ENCODE measurements around the gene VPS26B. TPM values are rescaled to one million over a fixed set of nuclear protein-coding genes. Genes with fewer than 3 reads are reported as not detected.

VPS26B gene
- total RNA-seq, 1 experiment from 2014 or later: 28.6 TPM

DNA sequence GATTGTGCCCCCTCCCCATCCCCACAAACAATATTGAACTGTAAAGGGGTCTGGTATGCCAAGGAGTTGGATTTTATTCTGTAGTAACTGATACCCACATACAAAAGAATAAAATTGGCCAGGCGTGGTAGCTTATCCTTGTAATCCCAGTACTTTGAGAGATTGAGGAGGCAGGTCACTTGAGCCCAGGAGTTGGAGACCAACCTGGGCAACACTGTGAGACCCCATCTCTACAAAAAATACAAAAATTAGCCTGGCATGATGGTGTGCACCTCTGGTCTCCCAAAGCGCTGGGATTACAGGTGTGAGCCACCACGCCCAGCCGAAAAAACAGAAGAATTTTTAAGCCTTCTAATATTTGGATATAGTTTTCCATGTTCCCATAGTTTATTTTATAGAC is 47.5 kb downstream of the VPS26B start:
- H3K4me2 ChIP-seq: no peak overlapping the region
- peaks cover 14% of the 10 kb centered on the region for H3K4me1 ChIP-seq (replicated peaks; ENCODE audit: insufficient read depth)
- H3K9me3 ChIP-seq (ENCODE audit: insufficient read depth, low read depth): no peaks in the 10 kb centered on the region
- no peak overlapping the region for H3K27ac ChIP-seq
- ChIA-PET POLR2A (ENCODE audit: unreplicated experiment) (no interaction called here), CTCF (no interaction called here)
- H3F3A ChIP-seq (ENCODE audit: insufficient read depth, low read depth): peaks cover 16% of the 10 kb centered on the region
- no peak for DNase-seq
- H3K9me2 ChIP-seq (ENCODE audit: insufficient read depth): no peaks in the 10 kb centered on the region
- no peak overlapping the region for H2AFZ ChIP-seq
- no peaks in the 10 kb centered on the region for H4K20me1 ChIP-seq (ENCODE audit: insufficient read depth)
- BruUV-seq (replicated peaks): no TSS peak
- H3K79me2 ChIP-seq (ENCODE audit: low read depth): no peaks in the 10 kb centered on the region
- no peaks in the 10 kb centered on the region for H3K27me3 ChIP-seq (ENCODE audit: insufficient read depth, low read depth)
- H3K36me3 ChIP-seq (ENCODE audit: low read depth): no peaks in the 10 kb centered on the region
- TF ChIP-seq EZH2 (IDR thresholded peaks at IDR 0.05; ENCODE audit: low read depth): no peak
- TF ChIP-seq, protein P1, sequence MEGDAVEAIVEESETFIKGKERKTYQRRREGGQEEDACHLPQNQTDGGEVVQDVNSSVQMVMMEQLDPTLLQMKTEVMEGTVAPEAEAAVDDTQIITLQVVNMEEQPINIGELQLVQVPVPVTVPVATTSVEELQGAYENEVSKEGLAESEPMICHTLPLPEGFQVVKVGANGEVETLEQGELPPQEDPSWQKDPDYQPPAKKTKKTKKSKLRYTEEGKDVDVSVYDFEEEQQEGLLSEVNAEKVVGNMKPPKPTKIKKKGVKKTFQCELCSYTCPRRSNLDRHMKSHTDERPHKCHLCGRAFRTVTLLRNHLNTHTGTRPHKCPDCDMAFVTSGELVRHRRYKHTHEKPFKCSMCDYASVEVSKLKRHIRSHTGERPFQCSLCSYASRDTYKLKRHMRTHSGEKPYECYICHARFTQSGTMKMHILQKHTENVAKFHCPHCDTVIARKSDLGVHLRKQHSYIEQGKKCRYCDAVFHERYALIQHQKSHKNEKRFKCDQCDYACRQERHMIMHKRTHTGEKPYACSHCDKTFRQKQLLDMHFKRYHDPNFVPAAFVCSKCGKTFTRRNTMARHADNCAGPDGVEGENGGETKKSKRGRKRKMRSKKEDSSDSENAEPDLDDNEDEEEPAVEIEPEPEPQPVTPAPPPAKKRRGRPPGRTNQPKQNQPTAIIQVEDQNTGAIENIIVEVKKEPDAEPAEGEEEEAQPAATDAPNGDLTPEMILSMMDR (conservative IDR thresholded peaks at IDR 0.05): no peak
- H3K4me3 ChIP-seq: no peak overlapping the region
- intact Hi-C loops (cut with micrococcal nuclease; ENCODE audit: unreplicated experiment): no loop called here

- no peak overlapping the region for H3K27ac ChIP-seq
- peaks cover 9% of the 10 kb centered on the region; the same call in 1 of the 2 replicates for H3F3A ChIP-seq (ENCODE audit: insufficient read depth, low read depth)
- H3K79me2 ChIP-seq (ENCODE audit: low read depth): no peaks in the 10 kb centered on the region
- no peak overlapping the region for H3K4me2 ChIP-seq
- no peaks in the 10 kb centered on the region for H3K36me3 ChIP-seq (ENCODE audit: low read depth)
- ChIA-PET POLR2A (ENCODE audit: unreplicated experiment) (no interaction called here), CTCF (interaction anchor here (0.7 kb wide), 1 partner anchor 19 kb away, joined by 4 read pairs; the partner anchor contains the start of gene ACAD8)
- no peak overlapping the region for H2AFZ ChIP-seq
- peaks cover 8% of the 10 kb centered on the region for H3K4me1 ChIP-seq (replicated peaks; ENCODE audit: insufficient read depth)
- no peaks in the 10 kb centered on the region for H3K9me3 ChIP-seq (ENCODE audit: insufficient read depth, low read depth)
- H3K4me3 ChIP-seq: no peak overlapping the region
- no peaks in the 10 kb centered on the region for H3K27me3 ChIP-seq (ENCODE audit: insufficient read depth, low read depth)
- TF ChIP-seq EZH2 (IDR thresholded peaks at IDR 0.05; ENCODE audit: low read depth): no peak
- intact Hi-C loops (cut with micrococcal nuclease; ENCODE audit: unreplicated experiment): no loop called here
- BruUV-seq (replicated peaks): no TSS peak
- no peaks in the 10 kb centered on the region for H3K9me2 ChIP-seq (ENCODE audit: insufficient read depth)
- no peaks in the 10 kb centered on the region for H4K20me1 ChIP-seq (ENCODE audit: insufficient read depth)
- no peak for DNase-seq
Measured at GRCh38 chr11:134272381-134273316, 48.2 kb downstream of the VPS26B start.

DNA sequence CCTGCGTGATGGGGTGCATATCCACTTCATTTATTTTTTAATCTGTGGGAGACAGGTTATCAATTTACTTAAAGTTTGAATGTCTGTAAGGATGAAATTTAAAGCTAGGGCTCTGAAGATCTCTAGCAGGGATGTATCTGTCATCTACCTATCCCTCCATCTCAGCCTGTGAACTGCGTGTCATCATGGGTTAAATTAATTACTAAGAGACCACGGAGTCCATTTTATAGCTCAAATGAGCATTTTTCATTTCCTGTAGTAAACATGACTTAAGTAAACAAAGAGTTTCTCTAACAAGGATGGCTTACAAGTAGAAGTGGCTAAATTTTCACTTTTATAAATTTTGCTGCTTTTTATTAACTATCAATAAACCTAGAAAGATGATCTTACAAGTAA is 48.8 kb downstream of the VPS26B start:
- no peaks in the 10 kb centered on the region for H3K9me2 ChIP-seq (ENCODE audit: insufficient read depth)
- H3K27ac ChIP-seq: no peak overlapping the region
- no peak overlapping the region for H3K4me2 ChIP-seq
- no peak overlapping the region for H2AFZ ChIP-seq
- CTCF ChIA-PET: interaction anchor here (0.7 kb wide), 1 partner anchor 20 kb away, joined by 4 read pairs; the partner anchor contains the start of gene ACAD8
- H3K36me3 ChIP-seq (ENCODE audit: low read depth): no peaks in the 10 kb centered on the region
- peaks cover 2% of the 10 kb centered on the region; the same call in 1 of the 2 replicates for H3F3A ChIP-seq (ENCODE audit: insufficient read depth, low read depth)
- H4K20me1 ChIP-seq (ENCODE audit: insufficient read depth): no peaks in the 10 kb centered on the region
- H3K27me3 ChIP-seq (ENCODE audit: insufficient read depth, low read depth): no peaks in the 10 kb centered on the region
- DNase-seq: no peak
- POLR2A ChIA-PET (ENCODE audit: unreplicated experiment): interaction anchor here (0.6 kb wide), 1 partner anchor 49 kb away, joined by 10 read pairs; the partner anchor contains the start of gene VPS26B
- intact Hi-C loops (cut with micrococcal nuclease; ENCODE audit: unreplicated experiment): no loop called here
- BruUV-seq (replicated peaks): no TSS peak
- peaks cover 1% of the 10 kb centered on the region; the same call in 1 of the 2 replicates for H3K4me1 ChIP-seq (replicated peaks; ENCODE audit: insufficient read depth)
- no peak overlapping the region for H3K4me3 ChIP-seq
- H3K79me2 ChIP-seq (ENCODE audit: low read depth): no peaks in the 10 kb centered on the region
- no peaks in the 10 kb centered on the region for H3K9me3 ChIP-seq (ENCODE audit: insufficient read depth, low read depth)
- TF ChIP-seq, protein P1 (conservative IDR thresholded peaks at IDR 0.05): no peak
- TF ChIP-seq EZH2 (IDR thresholded peaks at IDR 0.05; ENCODE audit: low read depth): no peak

Data from PC-9 (cell line).